Prostate gland (tissue), 2 donors: ENCODE data around the gene CRADD.

ENCODE experiments used
- POLR2A ChIP-seq: fragments of 450-650 bp; IDR thresholded peaks from one replicate; pipeline ENCODE4 v1.6.1; 2016; ENCODE audit warnings: antibody characterized with exemption, mild to moderate bottlenecking
- POLR2AphosphoS5 ChIP-seq: sonication (generic); formaldehyde crosslinking; IDR thresholded peaks from one replicate; pipeline ENCODE4 v1.6.1; 2017; ENCODE audit warnings: antibody characterized with exemption
- TF ChIP-seq, protein P1 (sequence below), 4 experiments: fragments of 200-600 bp in 2 of 4; fragments of 450-650 bp in 2 of 4; sonication (generic) in 2 of 4; IDR thresholded peaks; 1 replicate in 3 of 4; 2 replicates in 1 of 4; pipeline ENCODE4 v1.5.1; 2016 to 2019; ENCODE audit warnings: antibody characterized with exemption in 4 of 4, mild to moderate bottlenecking in 2 of 4, moderate library complexity in 2 of 4

DNA sequence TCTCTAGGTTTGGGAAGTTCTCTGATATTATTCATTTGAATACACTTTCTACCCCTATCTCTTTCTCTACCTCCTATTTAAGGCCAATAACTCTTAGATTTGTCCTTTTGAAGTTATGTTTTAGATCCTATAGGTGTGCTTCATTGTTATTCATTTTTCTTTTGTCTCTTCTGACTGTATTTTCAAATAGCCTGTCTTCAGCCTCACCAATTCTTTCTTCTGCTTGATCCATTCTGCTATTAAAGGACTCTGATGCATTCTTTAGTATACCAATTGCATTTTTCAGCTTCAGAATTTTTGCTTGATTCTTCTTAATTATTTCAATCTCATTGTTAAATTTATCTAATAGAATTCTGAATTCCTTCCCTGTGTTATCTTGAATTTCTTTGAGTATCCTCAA lies 199.2 kb downstream of the CRADD start:
- TF ChIP-seq POLR2A = no peak
- no peak for TF ChIP-seq POLR2AphosphoS5
- TF ChIP-seq, protein P1, sequence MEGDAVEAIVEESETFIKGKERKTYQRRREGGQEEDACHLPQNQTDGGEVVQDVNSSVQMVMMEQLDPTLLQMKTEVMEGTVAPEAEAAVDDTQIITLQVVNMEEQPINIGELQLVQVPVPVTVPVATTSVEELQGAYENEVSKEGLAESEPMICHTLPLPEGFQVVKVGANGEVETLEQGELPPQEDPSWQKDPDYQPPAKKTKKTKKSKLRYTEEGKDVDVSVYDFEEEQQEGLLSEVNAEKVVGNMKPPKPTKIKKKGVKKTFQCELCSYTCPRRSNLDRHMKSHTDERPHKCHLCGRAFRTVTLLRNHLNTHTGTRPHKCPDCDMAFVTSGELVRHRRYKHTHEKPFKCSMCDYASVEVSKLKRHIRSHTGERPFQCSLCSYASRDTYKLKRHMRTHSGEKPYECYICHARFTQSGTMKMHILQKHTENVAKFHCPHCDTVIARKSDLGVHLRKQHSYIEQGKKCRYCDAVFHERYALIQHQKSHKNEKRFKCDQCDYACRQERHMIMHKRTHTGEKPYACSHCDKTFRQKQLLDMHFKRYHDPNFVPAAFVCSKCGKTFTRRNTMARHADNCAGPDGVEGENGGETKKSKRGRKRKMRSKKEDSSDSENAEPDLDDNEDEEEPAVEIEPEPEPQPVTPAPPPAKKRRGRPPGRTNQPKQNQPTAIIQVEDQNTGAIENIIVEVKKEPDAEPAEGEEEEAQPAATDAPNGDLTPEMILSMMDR (IDR thresholded peaks at IDR 0.05) = no peak
